HG03135 (cell line): ENCODE measurements around the gene TATDN3.
A peak's percentile ranks its signal among the peaks of the same experiment; 100 is the strongest.
"Not testable (repeated sequence)": the region's sequence is repeated elsewhere in the genome, so short reads cannot be mapped to it uniquely, and the experiment has no call there.

Experiments
- ATAC-seq: cut with Tn5 transposase; IDR thresholded peaks from one replicate; pipeline ENCODE4 v1.9.1; 2021; ENCODE audit warnings: mild to moderate bottlenecking, moderate library complexity; ENCODE audit not compliant: unreplicated experiment

Gene TATDN3

GRCh38 chr1:212791676-212792395 lies at the start of gene TATDN3, which contains the start of gene NSL1:
Gene TATDN3, plus strand, starts transcription at chr1:212791894. Its CDS starts 28 bp downstream, at chr1:212791922.
Gene NSL1, minus strand, starts transcription at chr1:212791777. Its CDS starts 14 bp downstream, at chr1:212791763.
- peak; percentile 64 for ATAC-seq

DNA sequence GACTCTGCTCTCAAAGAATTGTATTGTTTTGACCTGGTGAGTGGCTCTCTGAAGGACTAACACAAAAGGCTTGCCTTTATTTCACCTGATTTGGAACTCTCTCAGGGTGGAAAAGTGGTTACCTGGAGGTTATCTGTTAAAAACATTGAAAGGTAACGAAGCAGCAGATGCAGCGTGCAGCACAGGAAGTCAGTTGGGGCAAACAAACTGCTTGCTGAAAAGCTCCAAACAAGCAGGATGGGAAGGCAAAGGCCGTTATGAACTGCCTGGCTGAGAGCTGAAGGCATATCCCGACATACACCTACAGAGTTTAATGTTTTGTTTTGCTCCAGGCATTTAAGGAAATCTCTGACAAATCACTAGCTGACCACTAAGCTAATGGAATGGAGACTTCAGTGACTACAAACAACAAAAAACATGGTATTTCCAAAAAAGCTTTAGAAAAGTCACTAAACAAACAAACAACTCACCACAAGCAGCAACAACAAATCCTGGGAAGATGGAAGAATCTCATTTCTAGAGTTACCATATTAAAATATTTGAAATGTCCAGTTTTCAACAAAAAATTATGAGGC lies 47.7 kb upstream of the TATDN3 start:
- ATAC-seq: no peak

GRCh38 chr1:212745303-212745702 lies 46.4 kb upstream of the TATDN3 start:
- no peak for ATAC-seq

- no peak for ATAC-seq
These were observed 45.1 kb upstream of the TATDN3 start for GRCh38 chr1:212746546-212746945.

DNA sequence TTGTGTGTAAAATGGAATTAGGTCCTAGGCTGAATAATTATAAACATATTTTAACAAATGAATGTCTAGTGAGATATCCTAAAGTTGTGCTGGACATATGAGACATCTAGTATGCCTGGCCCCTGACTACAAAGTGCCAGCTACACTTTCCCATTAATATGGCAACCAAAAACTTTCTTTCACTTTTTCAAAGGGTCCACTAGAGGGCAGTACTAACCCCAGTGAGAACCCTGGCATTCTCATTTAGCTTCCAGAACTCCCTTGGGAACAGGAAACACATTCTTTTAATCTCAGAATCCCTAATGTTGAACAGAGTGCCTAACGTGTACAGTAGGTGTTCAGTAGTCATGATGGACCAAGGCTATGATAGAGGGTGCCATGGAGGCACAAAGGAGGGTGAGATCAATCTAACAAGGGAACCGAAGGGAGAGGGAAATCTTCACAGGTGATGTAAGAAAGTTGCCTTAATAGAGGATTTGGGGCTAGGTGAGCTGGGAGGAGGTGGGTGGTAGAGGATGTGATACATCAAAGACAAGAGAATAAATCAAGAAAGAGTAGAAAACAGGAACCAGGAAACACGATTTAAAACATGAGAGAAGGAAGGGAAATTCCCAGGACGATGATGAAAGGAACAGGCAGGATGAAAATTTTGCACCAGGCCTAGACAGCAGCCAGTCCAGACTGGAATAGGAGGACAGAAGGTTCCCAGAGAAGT lies 41.7 kb upstream of the TATDN3 start:
- ATAC-seq: no peak

DNA sequence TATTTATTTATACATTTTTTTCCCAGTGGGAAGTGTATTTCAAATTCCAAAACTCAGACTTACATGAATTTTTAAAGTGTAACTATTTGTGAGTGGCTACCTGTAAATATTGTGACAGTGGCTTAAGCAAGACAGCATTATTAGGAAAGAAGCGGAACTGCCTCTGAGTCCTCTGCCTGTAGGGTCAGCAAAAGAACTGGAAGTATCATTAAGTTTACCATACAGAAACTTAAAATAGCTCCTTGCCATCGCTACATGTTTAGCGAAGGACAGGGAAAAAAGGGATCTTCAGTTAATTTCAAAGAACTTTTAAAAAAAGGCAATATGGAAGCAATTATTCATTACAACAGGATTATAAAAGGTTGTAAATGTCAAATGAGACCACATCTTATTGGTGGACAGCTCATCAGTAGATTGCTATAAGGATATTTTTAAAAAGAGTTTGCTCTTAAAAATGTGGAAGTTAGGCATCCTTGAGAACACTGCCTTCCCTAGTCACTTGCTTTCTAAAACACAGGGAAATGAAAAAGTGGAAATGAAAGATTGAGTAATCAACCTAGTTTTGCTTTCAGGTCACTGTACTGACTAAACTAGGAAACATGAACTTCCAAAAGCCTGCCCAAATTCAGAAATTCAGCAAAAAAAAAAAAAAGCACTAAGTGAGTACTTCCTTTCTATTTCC lies 39.3 kb upstream of the TATDN3 start:
- ATAC-seq: no peak

GRCh38 chr1:212752934-212753497 lies 38.7 kb upstream of the TATDN3 start:
- no peak for ATAC-seq

DNA sequence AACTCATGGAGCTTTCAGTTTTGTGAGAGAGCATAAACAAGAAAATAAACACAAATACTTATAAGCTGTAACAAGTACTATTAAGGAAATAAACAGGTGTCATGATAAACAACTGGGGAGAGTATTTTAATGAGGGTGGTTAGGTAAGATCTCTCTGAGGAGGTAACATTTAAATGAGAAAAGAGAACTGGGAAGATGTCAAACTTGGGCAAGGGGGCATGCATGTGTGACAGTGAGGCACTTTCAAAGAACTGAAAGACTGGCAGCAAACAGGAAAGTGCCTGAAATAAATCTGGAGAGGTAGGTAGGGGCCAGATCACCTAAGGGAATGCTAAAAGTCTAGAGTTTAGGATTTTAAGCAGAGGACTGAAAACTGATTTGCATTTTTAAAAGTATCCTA lies 37.9 kb upstream of the TATDN3 start:
- no peak for ATAC-seq

DNA sequence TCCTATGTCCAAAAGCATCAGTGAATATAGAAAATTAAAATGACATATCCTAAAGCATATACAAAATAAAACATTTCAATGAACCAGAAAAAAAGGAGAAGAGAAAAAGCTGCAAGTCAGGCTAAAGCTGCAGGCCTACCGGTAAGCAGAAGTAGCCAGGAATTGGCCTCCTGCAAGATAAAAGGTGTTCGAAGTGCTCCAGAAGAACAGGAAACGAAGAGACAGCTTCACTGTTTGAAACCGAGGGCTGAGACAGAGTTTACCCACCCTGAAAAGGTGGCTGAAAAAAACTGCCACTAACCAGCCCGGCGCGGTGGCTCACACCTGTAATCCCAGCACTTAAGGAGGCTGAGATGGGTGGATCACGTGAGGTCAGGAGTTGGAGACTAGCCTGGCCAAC lies 37.5 kb upstream of the TATDN3 start:
- no peak for ATAC-seq

DNA sequence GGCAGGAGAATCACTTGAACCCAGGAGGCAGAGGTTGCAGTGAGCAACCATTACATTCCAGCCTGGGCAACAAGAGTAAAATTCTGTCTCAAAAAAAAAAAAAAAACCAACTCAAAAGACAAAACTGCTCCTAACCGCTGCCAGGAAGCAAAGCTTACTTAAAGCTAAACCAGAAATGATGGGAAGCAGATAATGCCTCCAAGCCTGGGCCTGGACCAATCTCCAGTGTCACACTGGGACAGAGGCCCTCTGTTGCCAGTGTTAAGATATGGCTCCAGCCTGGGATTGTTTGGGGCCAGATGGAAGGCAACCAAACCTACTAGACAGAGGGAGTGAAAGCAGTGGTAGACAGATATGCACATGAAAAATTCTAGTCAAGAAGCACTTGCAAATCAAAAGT lies 37.0 kb upstream of the TATDN3 start:
- no peak for ATAC-seq

DNA sequence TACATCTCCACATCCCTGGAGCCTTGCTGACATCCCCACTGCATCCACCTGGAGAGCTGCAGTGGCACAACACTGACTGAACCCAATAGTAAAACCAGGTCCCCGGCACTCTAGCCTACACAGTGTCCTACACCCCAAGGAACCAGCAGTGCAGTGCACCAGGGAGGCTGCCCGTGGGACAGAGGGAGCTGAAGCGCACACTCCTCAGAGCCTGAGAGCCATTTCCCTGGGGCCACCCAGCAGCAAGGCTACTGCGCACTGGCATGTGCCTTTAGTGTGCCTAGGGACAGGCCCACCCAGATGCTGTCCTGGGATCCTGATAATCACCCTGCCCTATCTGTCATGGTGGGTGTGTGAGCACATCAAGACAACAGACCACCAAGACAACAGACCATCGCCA lies 32.0 kb upstream of the TATDN3 start:
- ATAC-seq: no peak

DNA sequence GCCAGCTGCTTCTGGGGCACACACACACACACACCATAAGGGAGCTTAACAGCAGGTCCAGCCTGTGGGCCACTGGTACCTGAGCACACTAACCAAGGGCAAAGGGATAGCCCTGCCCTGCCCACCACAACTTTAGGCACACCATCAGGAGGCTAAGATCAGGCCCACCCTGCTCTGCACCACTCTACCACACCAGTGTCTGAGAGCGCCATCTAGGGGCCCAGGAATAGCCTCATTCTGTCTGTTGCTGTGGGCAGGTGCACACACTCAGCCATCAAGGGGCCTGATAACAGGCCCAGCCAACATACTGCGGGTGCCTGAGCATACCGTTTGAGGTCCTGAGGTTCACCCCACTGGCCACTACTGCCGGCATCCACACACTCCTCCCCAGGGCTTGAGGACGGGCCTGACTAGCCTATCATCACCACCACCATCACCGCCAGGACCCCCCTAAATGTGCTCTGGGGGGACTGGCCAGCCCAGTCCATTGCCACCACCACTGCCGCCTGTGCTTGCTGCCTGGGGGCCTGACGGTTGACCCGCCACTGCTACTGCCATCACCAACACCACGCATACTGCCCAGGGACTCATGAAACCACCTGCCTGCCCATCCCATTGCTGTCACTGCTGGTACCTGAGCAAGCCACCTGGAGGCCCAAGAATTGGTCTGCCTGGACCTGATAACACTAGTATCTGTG lies 31.4 kb upstream of the TATDN3 start:
- no peak for ATAC-seq

DNA sequence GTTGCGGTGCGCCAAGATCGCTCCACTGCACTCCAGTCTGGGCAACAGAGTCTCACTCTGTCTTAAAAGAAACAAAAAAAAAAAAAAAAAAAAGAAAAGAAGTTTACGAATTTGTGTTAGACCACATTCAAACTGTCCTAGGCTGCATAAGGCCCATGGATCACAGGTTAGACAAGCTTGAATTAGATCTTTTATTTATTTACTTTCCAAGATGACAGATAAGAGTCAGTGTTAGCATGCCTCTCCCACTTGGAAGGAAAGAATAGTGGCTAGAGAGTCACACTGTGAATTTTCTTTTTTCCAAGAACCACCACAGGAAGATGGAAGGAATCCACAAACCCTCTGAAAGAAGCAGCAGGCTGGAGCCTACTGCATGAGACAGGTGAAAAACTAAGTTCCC lies 29.5 kb upstream of the TATDN3 start:
- ATAC-seq: no peak

DNA sequence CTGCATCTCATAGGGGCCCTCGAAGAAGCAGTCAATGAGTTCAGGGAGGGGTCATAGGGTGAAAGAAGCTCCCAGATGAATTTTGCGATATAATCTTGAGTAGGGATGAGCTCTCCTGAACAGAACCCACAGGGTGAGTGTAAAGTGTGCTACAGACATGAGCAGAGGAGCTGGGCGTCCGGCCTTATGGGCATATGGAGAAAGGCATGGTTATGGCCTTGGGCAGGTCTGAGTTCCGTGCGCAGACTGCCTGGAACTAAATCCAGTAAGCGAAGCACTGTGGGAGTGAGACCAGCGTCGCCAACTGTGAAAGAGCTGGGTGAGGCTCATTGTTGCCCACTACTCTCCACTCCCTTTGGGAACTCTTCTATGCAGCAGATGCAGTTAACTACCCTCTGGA lies 28.9 kb upstream of the TATDN3 start:
- ATAC-seq: no peak

GRCh38 chr1:212764718-212765281 lies 26.9 kb upstream of the TATDN3 start:
- ATAC-seq: not testable (repeated sequence)

DNA sequence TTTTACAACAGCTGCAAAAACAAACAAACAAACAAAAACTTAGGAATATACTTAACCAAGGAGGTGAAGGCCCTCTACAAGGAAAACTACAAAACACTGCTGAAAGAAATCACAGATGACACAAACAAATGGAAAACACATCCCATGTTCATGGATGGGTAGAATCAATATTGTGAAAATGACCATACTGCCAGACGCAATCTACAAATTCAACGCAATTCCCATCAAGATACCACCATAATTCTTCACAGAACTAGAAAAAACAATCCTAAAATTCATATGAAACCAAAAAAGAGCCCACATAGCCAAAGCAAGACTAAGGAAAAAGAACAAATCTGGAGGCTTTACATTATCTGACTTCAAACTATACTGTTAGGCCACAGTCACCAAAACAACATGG lies 24.9 kb upstream of the TATDN3 start:
- ATAC-seq: not testable (repeated sequence)

- no peak for ATAC-seq
These were observed 22.1 kb upstream of the TATDN3 start for GRCh38 chr1:212769459-212770167.

DNA sequence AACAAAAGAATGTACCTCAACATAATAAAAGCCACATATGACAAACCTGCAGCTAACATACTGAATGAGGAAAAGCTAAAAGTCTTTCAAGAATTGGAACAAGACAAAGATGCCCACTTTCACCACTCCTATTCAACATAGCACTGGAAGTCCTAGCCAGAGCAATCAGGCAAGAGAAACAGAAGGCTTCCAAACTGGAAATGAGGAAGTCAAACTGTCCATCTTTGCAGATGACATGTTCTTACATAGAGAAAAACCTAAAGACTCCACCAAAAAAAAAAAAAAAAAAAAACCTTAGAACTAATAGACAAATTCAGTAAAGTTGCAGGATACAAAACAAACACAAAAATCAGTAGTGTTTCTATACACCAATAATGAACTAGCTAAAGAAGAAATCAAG lies 20.4 kb upstream of the TATDN3 start:
- ATAC-seq: no peak

DNA sequence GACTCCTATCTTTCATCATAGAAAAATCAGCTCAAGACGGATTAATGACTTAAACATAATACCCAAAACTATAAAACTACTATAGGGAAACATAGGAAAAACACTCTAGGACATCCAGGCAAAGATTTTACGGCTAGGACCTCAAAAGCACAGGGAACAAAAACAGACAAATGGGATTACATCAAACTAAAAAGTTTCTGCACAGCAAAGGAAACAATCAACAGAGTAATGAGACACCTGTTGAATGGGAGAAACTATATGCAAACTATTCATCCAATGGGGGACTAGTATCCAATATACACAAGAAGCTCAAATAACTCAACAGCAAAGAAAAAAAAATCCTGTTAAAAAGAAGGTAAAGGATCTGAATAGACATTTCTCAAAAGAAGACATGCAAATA lies 18.7 kb upstream of the TATDN3 start:
- ATAC-seq: no peak

DNA sequence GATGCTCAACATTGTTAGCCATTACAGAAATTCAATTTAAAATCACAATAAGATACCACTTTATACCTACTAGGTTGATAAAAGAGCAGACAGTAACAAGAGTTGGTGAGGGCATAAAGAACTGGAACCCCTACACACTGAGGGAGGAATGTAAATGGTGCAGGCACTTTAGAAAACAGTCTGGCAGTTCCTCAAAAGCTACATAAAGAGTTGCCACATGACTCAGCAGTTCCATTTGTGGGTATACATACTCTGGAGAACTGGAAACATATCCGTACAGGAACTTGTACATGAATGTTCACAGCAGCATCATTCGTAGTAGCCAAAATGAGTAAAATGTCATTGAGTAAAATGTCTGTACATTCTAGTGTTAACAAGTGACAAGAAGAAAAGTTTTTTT lies 17.1 kb upstream of the TATDN3 start:
- no peak for ATAC-seq
